A673 (cell line): Measurements from ENCODE around the gene C10orf90.

ENCODE experiments used
- EZH2 ChIP-seq: fragments of 200-600 bp; sonication (generic); IDR thresholded peaks from 2 replicates; pipeline ENCODE4 v1.6.1; 2017; ENCODE audit warnings: borderline replicate concordance, low read depth, mild to moderate bottlenecking, mixed read lengths, antibody characterized with exemption, low read length; ENCODE audit not compliant: poor library complexity, severe bottlenecking
- TF ChIP-seq, protein P1 (sequence below): fragments of 300-800, 200-600 bp; sonication (generic); conservative IDR thresholded peaks from 2 replicates; pipeline ENCODE4 v1.5.1; 2017; ENCODE audit warnings: low read depth, mild to moderate bottlenecking, antibody characterized with exemption, low read length, moderate library complexity, mixed read lengths

DNA sequence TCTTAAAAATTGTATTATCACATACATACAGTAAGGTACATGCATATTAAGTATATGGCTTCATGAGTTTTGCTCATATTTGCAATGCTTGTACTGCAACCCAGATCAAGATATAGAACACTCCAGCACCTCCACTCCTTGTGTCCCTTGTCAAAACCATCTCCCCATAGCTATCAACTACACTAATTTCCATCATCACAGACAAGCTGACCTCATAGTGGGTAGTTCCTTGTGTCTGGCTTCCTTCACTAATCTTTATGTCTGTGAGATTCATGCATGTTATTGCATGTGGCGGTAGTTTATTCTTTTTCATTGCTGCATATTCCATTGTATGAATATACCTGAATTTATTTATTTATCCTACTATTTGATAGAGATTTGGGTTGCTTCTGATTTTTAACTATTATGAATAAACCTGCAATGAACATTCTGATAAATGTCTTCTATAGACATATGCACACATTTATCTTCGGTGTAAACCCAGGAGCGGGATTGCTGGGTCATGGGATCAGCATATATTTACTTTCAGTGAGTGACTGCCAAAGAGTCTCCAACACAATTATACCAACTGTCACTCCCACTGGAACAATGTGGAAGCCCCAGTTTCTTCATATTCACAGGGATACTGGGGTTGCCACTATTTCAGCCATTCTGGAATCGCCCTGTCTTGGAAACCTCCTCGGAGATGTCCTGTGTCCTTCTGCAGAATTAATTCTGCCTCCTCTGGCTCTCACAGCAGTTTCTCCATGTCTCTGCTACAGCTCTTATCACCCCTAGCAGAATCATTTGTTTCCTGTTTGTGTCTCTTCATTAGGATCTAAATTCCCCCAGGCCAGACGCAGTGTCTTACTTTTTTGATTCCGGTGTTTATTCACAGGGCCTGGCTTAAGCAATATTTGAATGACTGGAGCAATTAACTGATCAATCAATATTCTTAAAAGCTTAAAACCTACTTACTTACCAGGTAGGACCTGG lies 267.5 kb downstream of the C10orf90 start:
- TF ChIP-seq, protein P1, sequence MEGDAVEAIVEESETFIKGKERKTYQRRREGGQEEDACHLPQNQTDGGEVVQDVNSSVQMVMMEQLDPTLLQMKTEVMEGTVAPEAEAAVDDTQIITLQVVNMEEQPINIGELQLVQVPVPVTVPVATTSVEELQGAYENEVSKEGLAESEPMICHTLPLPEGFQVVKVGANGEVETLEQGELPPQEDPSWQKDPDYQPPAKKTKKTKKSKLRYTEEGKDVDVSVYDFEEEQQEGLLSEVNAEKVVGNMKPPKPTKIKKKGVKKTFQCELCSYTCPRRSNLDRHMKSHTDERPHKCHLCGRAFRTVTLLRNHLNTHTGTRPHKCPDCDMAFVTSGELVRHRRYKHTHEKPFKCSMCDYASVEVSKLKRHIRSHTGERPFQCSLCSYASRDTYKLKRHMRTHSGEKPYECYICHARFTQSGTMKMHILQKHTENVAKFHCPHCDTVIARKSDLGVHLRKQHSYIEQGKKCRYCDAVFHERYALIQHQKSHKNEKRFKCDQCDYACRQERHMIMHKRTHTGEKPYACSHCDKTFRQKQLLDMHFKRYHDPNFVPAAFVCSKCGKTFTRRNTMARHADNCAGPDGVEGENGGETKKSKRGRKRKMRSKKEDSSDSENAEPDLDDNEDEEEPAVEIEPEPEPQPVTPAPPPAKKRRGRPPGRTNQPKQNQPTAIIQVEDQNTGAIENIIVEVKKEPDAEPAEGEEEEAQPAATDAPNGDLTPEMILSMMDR: no peak
- TF ChIP-seq EZH2: no peak
